HG03457 (cell line): ENCODE measurements around the gene MEGF9.
A peak's percentile ranks its signal among the peaks of the same experiment; 100 is the strongest.
"Not testable (repeated sequence)": the region's sequence is repeated elsewhere in the genome, so short reads cannot be mapped to it uniquely, and the experiment has no call there.

Experiments
- ATAC-seq: cut with Tn5 transposase; IDR thresholded peaks from one replicate; pipeline ENCODE4 v1.9.1; 2021; ENCODE audit warnings: moderate number of reproducible peaks; ENCODE audit not compliant: unreplicated experiment

MEGF9 gene

GRCh38 chr9:120714088-120714845 is at the start of gene MEGF9:
Gene MEGF9 (minus strand): TSS chr9:120714470. CDS start chr9:120714358, 112 bp downstream.
- ATAC-seq = peak; percentile 90

- no peak for ATAC-seq
Measured at GRCh38 chr9:120761006-120761405, 46.7 kb upstream of the MEGF9 start.

- no peak for ATAC-seq
Measured at GRCh38 chr9:120759755-120760400, 45.6 kb upstream of the MEGF9 start.

GRCh38 chr9:120758544-120758943 is 44.3 kb upstream of the MEGF9 start:
- no peak for ATAC-seq

GRCh38 chr9:120757026-120757913 is 43.0 kb upstream of the MEGF9 start:
- no peak for ATAC-seq

GRCh38 chr9:120756531-120756930 is 42.3 kb upstream of the MEGF9 start:
- ATAC-seq = no peak

- ATAC-seq = no peak
Measured at GRCh38 chr9:120755810-120756434, 41.7 kb upstream of the MEGF9 start.

- peak; percentile 72 for ATAC-seq
Measured at GRCh38 chr9:120755044-120755443, 40.8 kb upstream of the MEGF9 start.

GRCh38 chr9:120750421-120750820 is 36.2 kb upstream of the MEGF9 start:
- ATAC-seq = no peak

- ATAC-seq = not testable (repeated sequence)
Measured at GRCh38 chr9:120746366-120746765, 32.1 kb upstream of the MEGF9 start.

- no peak for ATAC-seq
Measured at GRCh38 chr9:120745278-120745677, 31.0 kb upstream of the MEGF9 start.

GRCh38 chr9:120742951-120743416 is 28.7 kb upstream of the MEGF9 start:
- no peak for ATAC-seq

- no peak for ATAC-seq
Measured at GRCh38 chr9:120741701-120742100, 27.4 kb upstream of the MEGF9 start.

- ATAC-seq = no peak
Measured at GRCh38 chr9:120741191-120741590, 26.9 kb upstream of the MEGF9 start.

- ATAC-seq = no peak
Measured at GRCh38 chr9:120740132-120740531, 25.9 kb upstream of the MEGF9 start.

- no peak for ATAC-seq
Measured at GRCh38 chr9:120737416-120738165, 23.3 kb upstream of the MEGF9 start.

- ATAC-seq = no peak
Measured at GRCh38 chr9:120736881-120737280, 22.6 kb upstream of the MEGF9 start.

- ATAC-seq = no peak
Measured at GRCh38 chr9:120735415-120736126, 21.3 kb upstream of the MEGF9 start.

GRCh38 chr9:120734607-120735410 is 20.5 kb upstream of the MEGF9 start:
- no peak for ATAC-seq
